ENCODE measurements around the gene SMIM11. TPM values are rescaled to one million over a fixed set of nuclear protein-coding genes. Genes with fewer than 3 reads are reported as not detected.
"Not testable (repeated sequence)": the region's sequence is repeated elsewhere in the genome, so short reads cannot be mapped to it uniquely, and the experiment has no call there.

SMIM11 gene
- total RNA-seq = 10 to 100 TPM in 1 of 2 experiments, 1 to 10 TPM in 1; 2.4 to 15.1 TPM

- POLR2A ChIA-PET, CTCF ChIA-PET: not testable (repeated sequence)
Observed at GRCh38 chr21:34374940-34375618, at the start of gene SMIM11. TSS of gene SMIM11 (plus strand) at chr21:34375507. CDS start at chr21:34379505, 3,998 bp downstream.

GRCh38 chr21:34330055-34330454 is 45.3 kb upstream of the SMIM11 start:
- POLR2A ChIA-PET = no interaction called here
- CTCF ChIA-PET = no interaction called here

GRCh38 chr21:34331726-34332125 is 43.6 kb upstream of the SMIM11 start:
- ChIA-PET CTCF (no interaction called here), POLR2A (no interaction called here)

- POLR2A ChIA-PET = no interaction called here
- CTCF ChIA-PET = no interaction called here
Observed at GRCh38 chr21:34332347-34332746, 43.0 kb upstream of the SMIM11 start.

- ChIA-PET CTCF (no interaction called here), POLR2A (no interaction called here)
Observed at GRCh38 chr21:34333121-34333739, 42.1 kb upstream of the SMIM11 start.

GRCh38 chr21:34335316-34335715 is 40.0 kb upstream of the SMIM11 start:
- ChIA-PET POLR2A (no interaction called here), CTCF (no interaction called here)

- ChIA-PET POLR2A (no interaction called here), CTCF (no interaction called here)
Observed at GRCh38 chr21:34336245-34336644, 39.1 kb upstream of the SMIM11 start.

GRCh38 chr21:34336756-34337391 is 38.4 kb upstream of the SMIM11 start:
- POLR2A ChIA-PET = interaction anchor here (1.2 kb wide), 1 partner anchor 11 kb away, joined by 3 read pairs; no protein-coding TSS in a partner anchor
- CTCF ChIA-PET = interaction anchor here (1.3 kb wide), 1 partner anchor 263 kb away, joined by 3 read pairs; no protein-coding TSS in a partner anchor

GRCh38 chr21:34337741-34338140 is 37.6 kb upstream of the SMIM11 start:
- ChIA-PET CTCF (interaction anchor here (1.3 kb wide), 1 partner anchor 263 kb away, joined by 3 read pairs; no protein-coding TSS in a partner anchor), POLR2A (interaction anchor here (1.2 kb wide), 1 partner anchor 10 kb away, joined by 3 read pairs; no protein-coding TSS in a partner anchor)

- ChIA-PET POLR2A (interaction anchor here (1.2 kb wide), 1 partner anchor 10 kb away, joined by 3 read pairs; no protein-coding TSS in a partner anchor), CTCF (no interaction called here)
Observed at GRCh38 chr21:34338226-34338625, 37.1 kb upstream of the SMIM11 start.

GRCh38 chr21:34340061-34340460 is 35.2 kb upstream of the SMIM11 start:
- CTCF ChIA-PET = no interaction called here
- POLR2A ChIA-PET = no interaction called here

- ChIA-PET POLR2A (no interaction called here), CTCF (interaction anchor here (1.3 kb wide), 1 partner anchor 418 kb away, joined by 3 read pairs; no protein-coding TSS in a partner anchor)
Observed at GRCh38 chr21:34342476-34342875, 32.8 kb upstream of the SMIM11 start.

GRCh38 chr21:34343347-34343746 is 32.0 kb upstream of the SMIM11 start:
- ChIA-PET POLR2A (no interaction called here), CTCF (interaction anchor here (1.3 kb wide), 1 partner anchor 419 kb away, joined by 3 read pairs; no protein-coding TSS in a partner anchor)

- ChIA-PET POLR2A (no interaction called here), CTCF (interaction anchor here (1.3 kb wide), 1 partner anchor 420 kb away, joined by 3 read pairs; no protein-coding TSS in a partner anchor)
Observed at GRCh38 chr21:34343838-34344381, 31.4 kb upstream of the SMIM11 start.

- CTCF ChIA-PET = interaction anchor here (7.6 kb wide), 1 partner anchor 421 kb away, joined by 70 read pairs; no protein-coding TSS in a partner anchor
- POLR2A ChIA-PET = no interaction called here
Observed at GRCh38 chr21:34344584-34344983, 30.7 kb upstream of the SMIM11 start.

GRCh38 chr21:34345091-34345871 is 30.0 kb upstream of the SMIM11 start:
- CTCF ChIA-PET = interaction anchor here (1.3 to 7.6 kb wide), 2 partner anchors 216 to 422 kb away, joined by 4 to 70 read pairs; no protein-coding TSS in a partner anchor
- POLR2A ChIA-PET = no interaction called here

GRCh38 chr21:34345892-34346291 is 29.4 kb upstream of the SMIM11 start:
- CTCF ChIA-PET = interaction anchor here (1.3 to 7.6 kb wide), 2 partner anchors 217 to 422 kb away, joined by 4 to 70 read pairs; no protein-coding TSS in a partner anchor
- POLR2A ChIA-PET = no interaction called here

GRCh38 chr21:34348890-34349519 is 26.3 kb upstream of the SMIM11 start:
- ChIA-PET CTCF (interaction anchor here (0.5 to 7.6 kb wide), 9 partner anchors 10 to 425 kb away, joined by 3 to 70 read pairs (median 3); no protein-coding TSS in a partner anchor), POLR2A (no interaction called here)

GRCh38 chr21:34351786-34352241 is 23.5 kb upstream of the SMIM11 start:
- POLR2A ChIA-PET = no interaction called here
- CTCF ChIA-PET = interaction anchor here (1.4 to 7.6 kb wide), 2 partner anchors 288 to 428 kb away, joined by 3 to 70 read pairs; no protein-coding TSS in a partner anchor
